A673 (cell line): Measurements from ENCODE around the gene ZCCHC3.
A peak's percentile ranks its signal among the peaks of the same experiment; 100 is the strongest.

Experiments
- CTCF ChIP-seq: fragments of 300-800, 200-600 bp; sonication (generic); conservative IDR thresholded peaks from 2 replicates; pipeline ENCODE4 v1.5.1; 2017; ENCODE audit warnings: low read depth, mild to moderate bottlenecking, antibody characterized with exemption, low read length, moderate library complexity, mixed read lengths
- EZH2 ChIP-seq: fragments of 200-600 bp; sonication (generic); IDR thresholded peaks from 2 replicates; pipeline ENCODE4 v1.6.1; 2017; ENCODE audit warnings: borderline replicate concordance, low read depth, mild to moderate bottlenecking, mixed read lengths, antibody characterized with exemption, low read length; ENCODE audit not compliant: poor library complexity, severe bottlenecking

GRCh38 chr20:324177-325044, 27.0 kb downstream of the ZCCHC3 start:
- no peak for TF ChIP-seq EZH2
- peak; percentile 31; the same call in 1 of the 2 replicates for TF ChIP-seq CTCF
